HepG2 (cell line): Measurements from ENCODE around the gene DPM1. TPM values are rescaled to one million over a fixed set of nuclear protein-coding genes. Genes with fewer than 3 reads are reported as not detected.

Experiments used
- ATF1 ChIP-seq: IDR thresholded peaks from 2 replicates; pipeline ENCODE4 v1.6.1; 2016; ENCODE audit warnings: mild to moderate bottlenecking, control low read depth
- CENPBD1 ChIP-seq: sonication (generic); formaldehyde crosslinking; IDR thresholded peaks from 2 replicates; pipeline ENCODE4 v1.8.0; 2022; ENCODE audit warnings: missing genetic modification reagents, low read depth, mild to moderate bottlenecking, borderline replicate concordance
- DMAP1 ChIP-seq: IDR thresholded peaks from 2 replicates; pipeline ENCODE4 v1.6.1; 2016
- GATAD1 ChIP-seq: IDR thresholded peaks from 2 replicates; pipeline ENCODE4 v1.6.1; 2016; ENCODE audit warnings: missing genetic modification reagents, missing compliant biosample characterization
- HNRNPK ChIP-seq: fragments of 200-400 bp; formaldehyde crosslinking; IDR thresholded peaks from 2 replicates; pipeline ENCODE4 v1.6.1; 2018; ENCODE audit warnings: low read length, low read depth, moderate library complexity, mild to moderate bottlenecking; ENCODE audit not compliant: poor library complexity, severe bottlenecking
- KIAA2018 ChIP-seq: sonication (generic); formaldehyde crosslinking; IDR thresholded peaks from 2 replicates; pipeline ENCODE4 v1.5.0; 2020; ENCODE audit warnings: mild to moderate bottlenecking, missing genetic modification reagents, borderline replicate concordance
- MATR3 ChIP-seq: sonication (generic); formaldehyde crosslinking; IDR thresholded peaks from 2 replicates; pipeline ENCODE4 v1.4.0; 2020; ENCODE audit warnings: missing genetic modification reagents
- MYPOP ChIP-seq: sonication (generic); formaldehyde crosslinking; IDR thresholded peaks from 2 replicates; pipeline ENCODE4 v1.8.1; 2023; ENCODE audit warnings: mild to moderate bottlenecking, moderate library complexity, missing genetic modification reagents
- SIN3A ChIP-seq: IDR thresholded peaks from 2 replicates; pipeline ENCODE4 v1.6.1; 2011; ENCODE audit warnings: low read depth, mild to moderate bottlenecking, control low read depth, low read length, borderline replicate concordance
- TFDP1 ChIP-seq: IDR thresholded peaks from 2 replicates; pipeline ENCODE4 v1.6.1; 2016; ENCODE audit warnings: missing compliant biosample characterization, missing genetic modification reagents, borderline replicate concordance
- ZFX ChIP-seq: sonication (generic); formaldehyde crosslinking; IDR thresholded peaks from 2 replicates; pipeline ENCODE4 v1.4.0; 2020; ENCODE audit warnings: mild to moderate bottlenecking, low read depth, missing genetic modification reagents, moderate library complexity
- ZFYVE20 ChIP-seq: sonication (generic); formaldehyde crosslinking; IDR thresholded peaks from 2 replicates; pipeline ENCODE4 v1.8.0; 2023; ENCODE audit warnings: low read depth, mild to moderate bottlenecking, moderate library complexity, missing genetic modification reagents, borderline replicate concordance
- ZKSCAN5 ChIP-seq: sonication (generic); formaldehyde crosslinking; IDR thresholded peaks from 2 replicates; pipeline ENCODE4 v1.5.1; 2020; ENCODE audit warnings: mild to moderate bottlenecking, missing genetic modification reagents
- ZNF234 ChIP-seq: sonication (generic); formaldehyde crosslinking; conservative IDR thresholded peaks from 2 replicates; pipeline ENCODE4 v1.5.1; 2020; ENCODE audit warnings: mild to moderate bottlenecking, missing genetic modification reagents
- ZNF558 ChIP-seq: sonication (generic); formaldehyde crosslinking; IDR thresholded peaks from 2 replicates; pipeline ENCODE4 v1.9.0; 2022; ENCODE audit warnings: mild to moderate bottlenecking, missing genetic modification reagents, borderline replicate concordance
- ZNF605 ChIP-seq: sonication (generic); formaldehyde crosslinking; IDR thresholded peaks from 2 replicates; pipeline ENCODE4 v1.8.0; 2022; ENCODE audit warnings: mild to moderate bottlenecking, missing genetic modification reagents
- ZSCAN9 ChIP-seq: IDR thresholded peaks from 2 replicates; pipeline ENCODE4 v1.6.1; 2016; ENCODE audit warnings: borderline replicate concordance
- ZZZ3 ChIP-seq: sonication (generic); formaldehyde crosslinking; IDR thresholded peaks from 2 replicates; pipeline ENCODE4 v1.4.0; 2020; ENCODE audit warnings: missing genetic modification reagents, mild to moderate bottlenecking, borderline replicate concordance
- polyA plus RNA-seq, 8 experiments: library from polyadenylated mRNA; depleted of rRNA in 3 of 8; stranded (reverse) in 7 of 8; unstranded in 1 of 8; fragments of >200 nt; fragmentation: Illumina TruSeq in 4 of 8; extraction: Trizol in 4 of 8; gene quantifications; 2 replicates each; pipeline versions ENCODE4 v1.2.1 to v1.2.3, GENCODE V29; 2011 to 2016; ENCODE audit warnings: low read depth in 4 of 8, missing spikeins in 1 of 8, mixed read lengths in 1 of 8; ENCODE audit not compliant: insufficient read depth in 1 of 8
- total RNA-seq, 5 experiments: library from RNA; depleted of rRNA; stranded (reverse); fragments of >200 nt; fragmentation: Illumina TruSeq; extraction: Trizol; gene quantifications; 2 replicates each; pipeline ENCODE4 v1.2.3, GENCODE V29; 2016; ENCODE audit warnings: low read depth in 1 of 5

DPM1 gene
- total and polyA plus RNA-seq, 2 of the 13 experiments (the other 11 are each of a cell fraction or from before 2014, with no cell fraction given): 83.2 to 161 TPM

GRCh38 chr20:50957798-50958614, at the start of gene DPM1 (continued):
- TF ChIP-seq MATR3 (CRISPR knock-in tag) (no peak), ZKSCAN5 (CRISPR knock-in tag) (no peak), ATF1 (peak; percentile 97; the same call in 1 of the 2 replicates), DMAP1 (CRISPR knock-in tag) (peak; percentile 76; the same call in 1 of the 2 replicates), ZFYVE20 (CRISPR knock-in tag) (peak; percentile 96), HNRNPK (no peak), ZSCAN9 (no peak), GATAD1 (peak; percentile 97; the same call in 1 of the 2 replicates), KIAA2018 (CRISPR knock-in tag) (peak; percentile 36; the same call in 1 of the 2 replicates), ZFX (CRISPR knock-in tag) (peak; percentile 90), SIN3A (peak; percentile 89), ZZZ3 (CRISPR knock-in tag) (peak; percentile 82; the same call in 1 of the 2 replicates), ZNF605 (CRISPR knock-in tag) (peak; percentile 92), TFDP1 (CRISPR knock-in tag) (peak; percentile 80; the same call in 1 of the 2 replicates), ZNF558 (CRISPR knock-in tag) (peak; percentile 91; the same call in 1 of the 2 replicates), CENPBD1 (no peak), ZNF234 (CRISPR knock-in tag) (no peak), MYPOP (CRISPR knock-in tag) (peak; percentile 19; the same call in 1 of the 2 replicates)
